NT2/D1 (cell line): Measurements from ENCODE around the gene ENTREP3.
A peak's percentile ranks its signal among the peaks of the same experiment; 100 is the strongest.

Source experiments
- DNase-seq: peaks from one replicate; pipeline ENCODE4 v3.0.0-alpha.2; 2011; ENCODE audit warnings: low read depth, low spot score
- H3K27me3 ChIP-seq: 2 replicates; pipeline ENCODE4 v1.6.0; 2011; ENCODE audit warnings: mild to moderate bottlenecking; ENCODE audit not compliant: insufficient read length, insufficient read depth
- H3K36me3 ChIP-seq: 2 replicates; pipeline ENCODE4 v1.6.1; 2011; ENCODE audit warnings: mild to moderate bottlenecking, low read length, mixed read lengths; ENCODE audit not compliant: insufficient read depth, insufficient read length
- H3K4me1 ChIP-seq: 2 replicates; pipeline ENCODE4 v1.5.1; 2011; ENCODE audit not compliant: insufficient read depth, insufficient read length
- H3K4me3 ChIP-seq: 2 replicates; pipeline ENCODE4 v1.5.1; 2011; ENCODE audit warnings: low read depth; ENCODE audit not compliant: insufficient read length
- H3K9ac ChIP-seq: 2 replicates; pipeline ENCODE4 v1.6.0; 2011; ENCODE audit warnings: low read depth; ENCODE audit not compliant: insufficient read length
- H3K9me3 ChIP-seq: 2 replicates; pipeline ENCODE4 v1.5.1; 2011; ENCODE audit warnings: mild to moderate bottlenecking, low read length; ENCODE audit not compliant: insufficient read depth
- SUZ12 ChIP-seq: IDR thresholded peaks from 2 replicates; pipeline ENCODE4 v1.6.1; 2011; ENCODE audit not compliant: insufficient read length, insufficient read depth; ENCODE audit errors: extremely low read depth
- YY1 ChIP-seq: IDR thresholded peaks from 2 replicates; pipeline ENCODE4 v1.6.1; 2011; ENCODE audit not compliant: insufficient read length, insufficient read depth
- ZNF274 ChIP-seq: IDR thresholded peaks from 2 replicates; pipeline ENCODE4 v1.6.1; 2011; ENCODE audit warnings: mild to moderate bottlenecking, low read depth, low read length

The ENTREP3 gene

DNA sequence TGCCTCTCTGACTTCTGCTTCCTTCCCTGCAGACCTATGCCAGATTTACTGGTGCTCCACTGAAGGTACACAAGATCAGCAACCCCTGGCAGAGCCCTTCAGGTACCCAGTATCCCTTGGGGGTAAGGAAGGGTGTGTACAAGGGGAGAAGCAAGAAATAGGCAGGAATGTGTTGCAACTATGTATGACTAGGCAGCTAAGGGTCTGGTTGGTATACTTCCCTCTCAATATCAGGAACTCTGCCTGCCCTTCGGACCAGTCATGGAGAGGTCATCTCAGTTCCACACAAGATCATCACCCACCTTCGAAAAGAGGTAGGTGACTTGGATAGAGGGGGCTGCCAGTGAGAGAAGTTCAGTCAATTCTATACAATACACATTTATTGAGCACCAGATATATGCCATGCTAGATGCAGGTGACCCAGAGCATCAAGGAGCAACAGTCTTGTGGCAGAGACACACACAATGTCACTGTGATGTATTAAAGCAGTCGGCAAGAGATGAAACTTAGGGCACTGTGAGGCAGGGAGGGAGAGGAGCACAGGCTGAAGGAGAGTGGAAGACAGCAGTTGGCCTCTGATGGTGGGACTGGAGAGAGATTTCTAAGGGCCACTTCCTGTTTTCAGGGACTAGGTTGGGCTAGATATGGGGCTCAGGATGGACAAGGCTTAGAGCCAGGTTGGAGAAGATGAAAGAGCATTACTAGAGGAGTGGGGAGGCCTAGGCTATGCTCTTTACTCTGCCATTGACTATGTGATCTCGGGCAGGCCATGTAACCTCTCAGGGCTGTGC, 44.8 kb downstream of the ENTREP3 start:
- Histone ChIP-seq H3K9me3 (no peaks in the 10 kb centered on the region), H3K27me3 (no peaks in the 10 kb centered on the region), H3K4me3 (no peak overlapping the region), H3K4me1 (no peaks in the 10 kb centered on the region), H3K9ac (peak overlapping the region; percentile 93), H3K36me3 (peaks cover 41% of the 10 kb centered on the region)
- DNase-seq: no peak
- no peak for TF ChIP-seq YY1
- TF ChIP-seq SUZ12: no peak
- no peak for TF ChIP-seq ZNF274

DNA sequence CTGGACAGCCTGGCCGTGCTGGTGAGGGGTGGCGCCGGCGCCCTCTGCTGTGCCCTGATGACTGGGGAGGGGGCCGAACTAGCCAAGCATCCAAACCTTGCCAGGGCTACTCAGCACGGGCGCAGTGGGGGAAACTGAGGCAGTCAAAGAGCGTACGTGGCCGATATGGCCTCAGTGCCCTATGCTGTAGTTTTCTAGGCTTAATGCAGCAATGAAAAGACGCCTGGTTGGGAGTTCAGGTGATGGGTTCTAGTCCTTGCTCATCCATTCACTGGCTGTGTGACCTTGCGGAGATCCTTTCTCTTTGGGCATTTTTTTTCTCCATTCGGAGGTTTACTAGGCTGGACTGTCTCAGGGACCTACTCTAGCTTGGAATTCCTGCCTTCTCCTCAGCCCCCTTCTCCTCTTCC, 46.0 kb downstream of the ENTREP3 start:
- Histone ChIP-seq H3K4me3 (peak overlapping the region; percentile 88), H3K27me3 (no peaks in the 10 kb centered on the region), H3K9ac (peak overlapping the region; percentile 93), H3K9me3 (no peaks in the 10 kb centered on the region), H3K36me3 (peaks cover 41% of the 10 kb centered on the region), H3K4me1 (peaks cover 2% of the 10 kb centered on the region)
- no peak for TF ChIP-seq SUZ12
- no peak for TF ChIP-seq YY1
- no peak for TF ChIP-seq ZNF274
- no peak for DNase-seq

DNA sequence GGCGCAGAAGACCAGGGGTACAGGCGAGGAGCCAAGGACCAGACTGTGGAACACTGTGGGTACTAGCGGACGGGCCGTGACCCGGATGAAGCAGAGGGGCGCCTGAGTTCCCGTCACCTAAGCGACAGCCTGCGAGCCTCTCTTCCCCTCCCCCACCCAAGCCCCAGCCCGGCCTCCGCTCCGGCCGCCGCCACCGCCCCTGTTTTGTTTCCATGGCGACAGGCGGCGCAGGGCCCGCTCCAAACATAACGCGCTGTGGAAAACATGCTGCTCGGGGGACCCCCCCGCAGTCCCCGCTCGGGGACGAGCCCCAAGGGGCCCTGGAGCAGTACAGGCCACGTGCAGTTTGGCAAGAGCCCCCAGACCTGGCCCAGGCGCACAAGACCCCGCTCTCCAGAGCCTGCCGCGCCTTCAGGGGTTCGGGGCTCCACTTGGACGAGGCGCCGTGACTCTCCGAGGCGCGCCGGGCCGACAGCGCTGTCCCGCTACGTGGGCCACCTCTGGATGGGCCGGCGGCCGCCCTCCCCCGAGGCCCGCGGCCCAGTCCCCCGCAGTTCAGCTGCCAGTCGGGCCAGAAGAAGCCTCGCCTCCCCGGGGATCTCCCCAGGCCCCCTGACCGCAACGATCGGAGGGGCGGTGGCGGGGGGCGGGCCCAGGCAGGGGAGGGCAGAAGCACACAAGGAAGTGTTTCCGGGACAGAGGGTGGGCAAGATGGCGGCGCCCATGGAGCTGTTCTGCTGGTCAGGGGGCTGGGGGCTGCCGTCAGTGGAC, 46.6 kb downstream of the ENTREP3 start, which contains the start of gene MTX1:
Gene MTX1, plus strand, starts transcription at position 155 of the 771 bp plus-strand sequence. Its CDS starts 110 bp downstream, at position 265.
- H3K36me3 ChIP-seq: peaks cover 46% of the 10 kb centered on the region
- H3K9ac ChIP-seq: peak within 1 kb of the TSS; percentile 95
- no peaks in the 10 kb centered on the region for H3K9me3 ChIP-seq
- H3K27me3 ChIP-seq: no peaks in the 10 kb centered on the region
- no peak for TF ChIP-seq SUZ12
- TF ChIP-seq YY1: peak; percentile 96
- H3K4me1 ChIP-seq: peaks cover 2% of the 10 kb centered on the region
- DNase-seq: peak; percentile 92
- H3K4me3 ChIP-seq: peak within 1 kb of the TSS; percentile 88

DNA sequence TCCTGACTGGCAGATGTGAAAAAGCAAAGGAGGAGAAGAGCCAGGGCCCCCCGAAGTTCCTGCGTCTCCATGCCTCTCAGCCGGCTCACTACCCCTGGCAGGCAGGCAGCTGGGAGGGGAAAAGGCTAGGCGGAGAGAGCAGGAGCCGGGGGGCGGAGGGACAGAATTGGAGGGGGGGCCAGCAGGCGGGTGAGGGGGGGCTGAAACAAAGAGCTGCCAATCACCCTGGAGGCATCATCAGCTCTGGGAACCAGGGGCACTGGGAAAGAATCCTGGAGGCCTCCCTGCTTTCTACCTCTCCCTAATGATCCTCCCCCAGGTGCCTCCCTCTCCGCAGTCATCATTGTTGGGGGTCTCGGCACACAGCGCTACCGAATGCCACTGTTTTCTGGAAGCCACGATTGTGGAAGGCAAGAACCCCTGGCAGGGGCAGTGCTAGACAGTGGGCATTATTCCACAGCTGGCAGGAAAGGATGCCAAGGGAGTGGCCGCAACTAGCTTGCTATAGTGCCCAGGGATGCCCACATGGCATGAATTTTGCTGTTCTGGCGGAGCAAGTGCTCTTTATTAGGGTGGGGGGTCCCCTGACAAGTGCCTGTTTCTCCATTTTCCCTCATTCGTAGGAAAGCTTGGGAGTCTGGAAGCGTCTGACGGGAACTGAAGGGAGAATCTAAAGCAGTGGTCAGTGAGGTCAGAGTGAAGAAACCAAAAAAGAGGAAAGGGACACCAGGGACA, 47.3 kb downstream of the ENTREP3 start, which contains the start of gene THBS3:
Gene THBS3, minus strand, starts transcription at position 92 of the 735 bp plus-strand sequence. Its CDS starts 21 bp downstream, at position 71.
- peak within 1 kb of the TSS; percentile 88 for H3K4me3 ChIP-seq
- H3K4me1 ChIP-seq: peaks cover 2% of the 10 kb centered on the region
- H3K27me3 ChIP-seq: no peaks in the 10 kb centered on the region
- no peaks in the 10 kb centered on the region for H3K9me3 ChIP-seq
- TF ChIP-seq ZNF274 (no peak), YY1 (no peak), SUZ12 (no peak)
- DNase-seq: peak; percentile 78
- peak within 1 kb of the TSS; percentile 95 for H3K9ac ChIP-seq
- H3K36me3 ChIP-seq: peaks cover 53% of the 10 kb centered on the region

DNA sequence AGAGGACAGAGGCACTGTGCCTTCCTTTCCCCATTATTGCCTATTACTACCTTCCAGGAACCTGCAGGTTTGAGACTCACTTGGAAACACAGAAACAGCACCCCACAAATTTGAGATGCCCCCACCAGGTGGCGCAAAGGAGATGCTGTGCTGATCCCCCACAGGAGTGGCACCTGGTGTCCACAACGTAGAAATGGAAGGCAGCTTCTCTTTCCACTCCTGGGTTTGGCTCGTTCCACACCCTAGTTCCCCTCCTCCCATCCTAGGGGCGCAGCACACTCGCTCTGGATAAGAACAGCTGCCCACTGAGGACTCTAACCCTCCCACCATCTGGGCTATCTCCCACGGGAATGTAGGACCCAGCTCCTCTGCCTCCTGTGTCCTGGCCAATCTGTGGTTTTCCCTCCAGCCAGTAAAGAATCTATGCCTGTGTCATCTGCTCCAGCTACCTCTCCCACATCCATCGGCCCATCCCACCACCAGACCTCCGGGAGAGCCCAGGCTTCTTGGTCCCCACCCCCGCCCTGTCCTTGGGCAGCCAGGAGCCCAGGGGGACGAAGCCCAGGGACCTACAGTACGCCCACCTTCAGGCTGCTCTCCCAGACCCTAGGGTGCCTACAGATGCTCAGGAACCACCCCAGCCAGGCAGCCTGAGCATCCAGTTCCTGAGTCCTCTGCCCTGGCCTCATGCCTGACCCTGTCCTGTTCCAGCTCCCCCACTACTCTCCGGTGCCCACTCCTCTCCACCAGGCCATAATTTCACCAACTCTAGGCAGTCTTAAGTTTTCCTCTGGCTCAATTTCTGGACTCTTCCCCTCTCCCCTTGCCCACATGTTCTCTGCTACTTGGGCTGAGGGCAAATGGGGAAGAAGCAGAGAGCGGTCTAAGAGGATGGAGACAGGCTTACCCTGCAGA, 48.1 kb downstream of the ENTREP3 start:
- Histone ChIP-seq H3K9ac (peak overlapping the region; percentile 95), H3K4me3 (peak overlapping the region; percentile 88), H3K4me1 (peaks cover 2% of the 10 kb centered on the region), H3K27me3 (no peaks in the 10 kb centered on the region), H3K36me3 (peaks cover 59% of the 10 kb centered on the region), H3K9me3 (no peaks in the 10 kb centered on the region)
- TF ChIP-seq YY1 (no peak), SUZ12 (no peak), ZNF274 (no peak)
- peak; percentile 85 for DNase-seq

DNA sequence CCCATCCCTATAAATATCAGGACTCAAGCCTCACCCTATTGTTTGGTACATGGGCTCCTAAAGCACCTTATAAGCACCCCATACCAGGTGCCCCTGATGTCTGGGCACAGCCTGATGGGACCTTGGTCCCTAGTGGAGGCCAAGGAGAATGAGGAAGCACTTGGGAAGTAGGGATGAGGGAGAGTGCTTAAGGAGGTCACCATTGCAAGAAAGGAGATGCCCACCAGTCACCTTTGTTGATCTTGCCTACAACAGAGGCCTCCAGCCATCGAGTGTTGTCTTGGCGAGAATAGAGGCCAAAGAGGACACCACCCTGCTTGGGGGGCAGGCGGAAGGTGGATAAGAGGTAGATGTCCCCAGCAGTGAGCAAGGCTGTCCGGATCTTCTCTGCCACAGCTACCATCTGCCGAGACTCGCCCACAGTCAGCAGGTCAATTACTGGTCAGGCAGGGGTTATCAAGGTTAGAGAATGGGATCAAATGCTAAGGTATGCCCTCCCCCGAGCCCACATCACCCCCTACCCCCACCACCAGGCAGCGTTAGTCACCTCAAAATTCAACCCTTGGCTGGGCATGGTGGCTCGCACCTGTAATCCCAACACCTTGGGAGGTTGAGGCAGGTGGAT, 49.2 kb downstream of the ENTREP3 start:
- Histone ChIP-seq H3K36me3 (peaks cover 59% of the 10 kb centered on the region), H3K9me3 (no peaks in the 10 kb centered on the region), H3K4me3 (no peak overlapping the region), H3K27me3 (no peaks in the 10 kb centered on the region), H3K4me1 (peaks cover 2% of the 10 kb centered on the region), H3K9ac (no peak overlapping the region)
- no peak for DNase-seq
- TF ChIP-seq SUZ12 (no peak), ZNF274 (no peak), YY1 (no peak)
